H1 (cell line): ENCODE measurements around the gene AGO3. TPM values are rescaled to one million over a fixed set of nuclear protein-coding genes. Genes with fewer than 3 reads are reported as not detected.

ENCODE experiments used
- CTCF ChIA-PET: fragments of 300-600 bp; sonication (Branson Sonifier 250); formaldehyde crosslinking; loops from one replicate; lab custom pipeline; 2021; ENCODE audit not compliant: partially characterized antibody; lab: Charles Lee
- POLR2A ChIA-PET: fragments of 300-600 bp; sonication (Branson Sonifier 250); formaldehyde crosslinking; loops from one replicate; lab custom pipeline; 2021; ENCODE audit warnings: inconsistent platforms; ENCODE audit not compliant: partially characterized antibody; lab: Charles Lee
- DNase-seq, 2 experiments: peaks; one replicate each; pipeline versions ENCODE4 v3.0.0 to v3.0.0-alpha.2; 2010 to 2022; ENCODE audit warnings: low spot score in 2 of 2, low read depth in 1 of 2, mixed read lengths in 1 of 2
- FAIRE-seq: peaks from 2 replicates; lab custom pipeline; 2011; peaks lifted over from hg19 to GRCh38; lab: Jason Lieb, UNC
- H2AFZ ChIP-seq: 2 replicates; pipeline ENCODE4 v1.8.1; 2012; ENCODE audit warnings: low read length, inconsistent platforms
- H2AK5ac ChIP-seq: 2 replicates; pipeline ENCODE4 v1.6.1; 2013; ENCODE audit warnings: low read depth, low read length
- H2BK120ac ChIP-seq: replicated peaks from 2 replicates; pipeline ENCODE3; 2013; ENCODE audit warnings: low read depth, low read length, inconsistent platforms
- H2BK12ac ChIP-seq: 2 replicates; pipeline ENCODE4 v1.6.1; 2013; ENCODE audit warnings: low read depth, low read length
- H2BK15ac ChIP-seq: 2 replicates; pipeline ENCODE4 v1.6.1; 2013; ENCODE audit warnings: low read length
- H2BK20ac ChIP-seq: 2 replicates; pipeline ENCODE4 v1.6.1; 2013; ENCODE audit warnings: low read length
- H2BK5ac ChIP-seq: 2 replicates; pipeline ENCODE4 v1.6.1; 2013; ENCODE audit warnings: low read depth, low read length
- H3K14ac ChIP-seq: 2 replicates; pipeline ENCODE4 v1.6.1; 2013; ENCODE audit warnings: inconsistent platforms; ENCODE audit not compliant: insufficient read length
- H3K18ac ChIP-seq: 2 replicates; pipeline ENCODE4 v1.6.1; 2013; ENCODE audit warnings: low read length; ENCODE audit errors: extremely low read depth
- H3K23ac ChIP-seq: 2 replicates; pipeline ENCODE4 v1.6.1; 2013; ENCODE audit warnings: inconsistent platforms; ENCODE audit not compliant: insufficient read length
- H3K23me2 ChIP-seq: 2 replicates; pipeline ENCODE4 v1.6.1; 2013; ENCODE audit warnings: low read depth, low read length
- H3K27ac ChIP-seq: 2 replicates; pipeline ENCODE4 v1.6.1; 2011; ENCODE audit warnings: low read depth, low read length, inconsistent platforms
- H3K27me3 ChIP-seq, 4 experiments: replicated peaks in 1 of 4; 1 replicate in 1 of 4; 2 replicates in 3 of 4; pipeline versions ENCODE4 v1.6.1 to v1.8.1; 2011 to 2013; ENCODE audit warnings: low read length in 3 of 4, mild to moderate bottlenecking in 3 of 4, inconsistent platforms in 2 of 4, mixed read lengths in 2 of 4, moderate library complexity in 1 of 4; ENCODE audit not compliant: control insufficient read depth in 3 of 4, insufficient read depth in 3 of 4; ENCODE audit errors: extremely low read depth in 1 of 4
- H3K36me3 ChIP-seq, 4 experiments: 2 replicates each; pipeline versions ENCODE4 v1.6.1 to v1.8.1; 2011 to 2013; ENCODE audit warnings: mild to moderate bottlenecking in 4 of 4, low read length in 3 of 4, moderate library complexity in 2 of 4, control low read depth in 1 of 4, inconsistent platforms in 1 of 4; ENCODE audit not compliant: insufficient read depth in 4 of 4, control insufficient read depth in 2 of 4
- H3K4ac ChIP-seq: replicated peaks from 2 replicates; pipeline ENCODE3; 2013; ENCODE audit warnings: low read length, low read depth, mixed read lengths, inconsistent platforms; ENCODE audit not compliant: insufficient read length
- H3K4me1 ChIP-seq, 4 experiments: replicated peaks in 1 of 4; 1 replicate in 1 of 4; 2 replicates in 3 of 4; pipeline versions ENCODE4 v1.6.1 to v1.8.1; 2011 to 2013; ENCODE audit warnings: low read length in 3 of 4, inconsistent platforms in 2 of 4, mixed read lengths in 1 of 4; ENCODE audit not compliant: insufficient read depth in 4 of 4, control insufficient read depth in 3 of 4
- H3K4me2 ChIP-seq, 2 experiments: 2 replicates each; pipeline versions ENCODE4 v1.6.1 to v1.8.1; 2011 to 2013; ENCODE audit warnings: low read depth in 2 of 2, low read length in 2 of 2, control low read depth in 1 of 2, inconsistent platforms in 1 of 2, mild to moderate bottlenecking in 1 of 2; ENCODE audit not compliant: insufficient read depth in 1 of 2
- H3K4me3 ChIP-seq, 4 experiments: fragments of 200-600, 300-600 bp in 1 of 4; sonication (generic), shearing (Covaris generic), sonication (Bioruptor Twin) in 1 of 4; 2 replicates each; pipeline versions ENCODE4 v1.5.1 to v1.8.1; 2011 to 2016; ENCODE audit warnings: low read length in 4 of 4, low read depth in 3 of 4, control low read depth in 2 of 4, inconsistent platforms in 2 of 4, mild to moderate bottlenecking in 2 of 4, mixed read lengths in 1 of 4, moderate library complexity in 1 of 4; ENCODE audit not compliant: insufficient read depth in 2 of 4; ENCODE audit errors: extremely low read depth in 1 of 4
- H3K56ac ChIP-seq: replicated peaks from 2 replicates; pipeline ENCODE3; 2013; ENCODE audit warnings: low read depth, mild to moderate bottlenecking, mixed read lengths, low read length, inconsistent platforms; ENCODE audit not compliant: insufficient read length
- H3K79me1 ChIP-seq: 2 replicates; pipeline ENCODE4 v1.6.1; 2013; ENCODE audit warnings: low read depth, low read length, control low read depth
- H3K79me2 ChIP-seq, 2 experiments: 2 replicates each; pipeline versions ENCODE4 v1.6.1 to v1.8.1; 2012 to 2013; ENCODE audit warnings: low read length in 2 of 2, mild to moderate bottlenecking in 2 of 2, inconsistent platforms in 1 of 2; ENCODE audit not compliant: insufficient read depth in 2 of 2, control insufficient read depth in 1 of 2
- H3K9ac ChIP-seq, 4 experiments: replicated peaks in 1 of 4; 1 replicate in 1 of 4; 2 replicates in 3 of 4; pipeline versions ENCODE4 v1.6.1 to v1.8.1; 2011 to 2013; ENCODE audit warnings: low read depth in 3 of 4, low read length in 3 of 4, control low read depth in 2 of 4, mild to moderate bottlenecking in 2 of 4, moderate library complexity in 2 of 4, inconsistent platforms in 1 of 4; ENCODE audit errors: extremely low read depth in 1 of 4
- H3K9me3 ChIP-seq, 2 experiments: 2 replicates each; pipeline versions ENCODE4 v1.6.1 to v1.8.1; 2012 to 2013; ENCODE audit warnings: mild to moderate bottlenecking in 2 of 2, moderate library complexity in 2 of 2, control low read depth in 1 of 2, inconsistent platforms in 1 of 2, low read depth in 1 of 2, low read length in 1 of 2, mixed read lengths in 1 of 2; ENCODE audit not compliant: insufficient read depth in 2 of 2
- H4K20me1 ChIP-seq, 2 experiments: replicated peaks in 1 of 2; 2 replicates each; pipeline versions ENCODE3 to v1.8.1; 2011 to 2013; ENCODE audit warnings: inconsistent platforms in 2 of 2, low read length in 2 of 2, mild to moderate bottlenecking in 1 of 2; ENCODE audit not compliant: insufficient read depth in 2 of 2, control insufficient read depth in 1 of 2
- H4K5ac ChIP-seq: 2 replicates; pipeline ENCODE4 v1.6.1; 2013; ENCODE audit warnings: low read length, low read depth, mixed read lengths, inconsistent platforms; ENCODE audit not compliant: insufficient read length
- H4K8ac ChIP-seq: 2 replicates; pipeline ENCODE4 v1.8.0; 2013; ENCODE audit warnings: mild to moderate bottlenecking, moderate library complexity, low read length, inconsistent platforms; ENCODE audit not compliant: insufficient read depth; ENCODE audit errors: extremely low read depth
- H4K91ac ChIP-seq: replicated peaks from 2 replicates; pipeline ENCODE3; 2013; ENCODE audit warnings: low read length, mixed read lengths, inconsistent platforms; ENCODE audit not compliant: insufficient read length
- BRCA1 ChIP-seq: IDR thresholded peaks from 2 replicates; pipeline ENCODE4 v1.6.1; 2012; ENCODE audit warnings: low read depth, low read length, improper control_type of control experiment
- CHD1 ChIP-seq: IDR thresholded peaks from 2 replicates; pipeline ENCODE4 v1.6.1; 2012; ENCODE audit warnings: low read depth, low read length, improper control_type of control experiment
- CREB1 ChIP-seq: IDR thresholded peaks from 2 replicates; pipeline ENCODE4 v1.6.1; 2012; ENCODE audit warnings: inconsistent platforms
- HDAC2 ChIP-seq, 2 experiments: fragments of 300-600 bp in 1 of 2; sonication (generic) in 1 of 2; IDR thresholded peaks; 2 replicates each; pipeline ENCODE4 v1.6.1; 2011 to 2012; ENCODE audit warnings: low read depth in 2 of 2, low read length in 2 of 2, mild to moderate bottlenecking in 2 of 2, moderate library complexity in 2 of 2, borderline replicate concordance in 1 of 2, inconsistent platforms in 1 of 2
- SP2 ChIP-seq: IDR thresholded peaks from 2 replicates; pipeline ENCODE4 v1.6.1; 2012; ENCODE audit warnings: mild to moderate bottlenecking, low read length, inconsistent platforms
- TAF7 ChIP-seq: optimal IDR thresholded peaks from 2 replicates; pipeline ENCODE3; 2011; ENCODE audit warnings: low read depth, mild to moderate bottlenecking, inconsistent platforms, low read length, moderate library complexity, borderline replicate concordance
- TCF12 ChIP-seq: IDR thresholded peaks from 2 replicates; pipeline ENCODE4 v1.6.1; 2011; ENCODE audit warnings: low read depth, mild to moderate bottlenecking, low read length
- WGBS, 2 experiments: shearing (Covaris generic) in 1 of 2; methylation state at CpG; one replicate each; pipeline versions ENCODE4 v1.1.6 to v1.1.7; 2013 to 2015; ENCODE audit warnings: low lambda C conversion rate in 2 of 2, mixed read lengths in 2 of 2, inconsistent platforms in 1 of 2, low coverage in 1 of 2, missing lambda C conversion rate in 1 of 2; ENCODE audit not compliant: insufficient replicate concordance in 2 of 2, insufficient coverage in 1 of 2, insufficient read length in 1 of 2; ENCODE audit errors: extremely low coverage in 1 of 2, missing lambda C conversion rate in 1 of 2; 5-methylcytosine and 5-hydroxymethylcytosine counted together
- polyA plus RNA-seq, 7 experiments: library from polyadenylated mRNA; depleted of rRNA in 3 of 7; stranded (reverse) in 5 of 7; unstranded in 2 of 7; fragments of >200 nt in 5 of 7; fragments of 200-250 nt in 2 of 7; gene quantifications; 1 replicate in 5 of 7; 2 replicates in 1 of 7; 4 replicates in 1 of 7; pipeline versions ENCODE4 v1.2.1 to v1.2.3, GENCODE V29; 2011 to 2013; ENCODE audit warnings: missing spikeins in 2 of 7, mixed read lengths in 2 of 7
- total RNA-seq: library from RNA; stranded (reverse); fragmentation: NEBNext Ultra II Directional; extraction: Animal tissue kit (Norgen Biotek cat#: 25700); gene quantifications from 2 replicates; pipeline ENCODE4 v1.2.1, GENCODE V29; 2021
- TF ChIP-seq, protein P1 (sequence below): IDR thresholded peaks from 2 replicates; pipeline ENCODE4 v1.6.1; 2012; ENCODE audit warnings: low read length, inconsistent platforms

The AGO3 gene
- total and polyA plus RNA-seq, 2 of the 8 experiments (the other 6 are each of a cell fraction or from before 2014, with no cell fraction given) = 10.7 to 26.4 TPM

DNA sequence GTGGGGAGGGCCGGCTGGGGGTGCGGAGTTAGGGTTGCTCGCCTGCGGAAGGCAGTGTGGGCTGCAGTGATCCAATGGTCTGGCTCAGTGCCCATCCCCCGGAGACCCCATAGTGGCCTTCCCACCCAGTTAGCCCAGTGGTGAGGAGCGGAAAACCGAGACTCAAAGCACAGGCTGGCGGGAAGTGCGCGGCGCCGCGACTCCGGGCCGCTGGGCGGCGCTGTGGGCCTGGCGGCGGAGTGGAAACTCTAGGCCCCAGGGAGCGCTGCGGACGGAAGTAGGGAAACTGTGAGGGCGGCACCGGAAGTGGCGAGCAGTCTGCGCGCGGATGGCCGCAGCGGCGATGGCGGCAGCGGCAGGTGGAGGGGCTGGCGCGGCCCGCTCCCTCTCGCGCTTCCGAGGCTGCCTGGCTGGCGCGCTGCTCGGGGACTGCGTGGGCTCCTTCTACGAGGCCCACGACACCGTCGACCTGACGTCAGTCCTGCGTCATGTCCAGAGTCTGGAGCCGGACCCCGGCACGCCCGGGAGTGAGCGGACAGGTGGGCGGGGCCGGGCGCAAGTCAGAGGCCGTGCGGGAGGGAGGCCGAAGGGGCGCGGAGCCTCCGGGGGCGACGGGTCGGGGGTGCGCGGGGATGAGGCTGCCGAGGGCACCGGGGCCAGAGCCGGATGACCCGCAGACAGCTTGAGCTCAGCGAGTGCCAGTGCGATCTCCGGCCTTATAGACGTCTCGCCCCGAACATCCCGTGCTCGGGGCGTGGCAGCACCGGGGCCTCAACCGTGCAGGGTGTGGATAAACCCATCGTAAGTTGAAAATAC, 157.9 kb downstream of the AGO3 start, which contains the start of gene ADPRS:
ADPRS (plus strand) TSS at position 316 of the 816 bp plus-strand sequence; CDS start at position 329, 13 bp downstream.
- ChIA-PET POLR2A (interaction anchor here (1.4 kb wide), 1 partner anchor 8 kb away, joined by 5 read pairs; no protein-coding TSS in a partner anchor), CTCF (interaction anchor here (1.2 to 32.6 kb wide), 5 partner anchors 8 to 254 kb away, joined by 3 to 738 read pairs (median 4); partner anchors contain the start of gene TRAPPC3)
- WGBS, 2 experiments = 3% methylated on average over 55 of the region's 84 CpGs; no CpG with 5 or more reads in 1 of the 2 experiments
- Histone ChIP-seq H3K9ac (peak within 1 kb of the TSS; percentile 76 to 91 (median 82)), H3K23me2 (peaks cover 12% of the 10 kb centered on the region; the same call in 1 of the 2 replicates), H3K9me3 (no peaks in the 10 kb centered on the region), H3K23ac (no peak within 1 kb of the TSS), H2BK12ac (peak within 1 kb of the TSS; percentile 27; the same call in 1 of the 2 replicates), H4K91ac (peak within 1 kb of the TSS; percentile 82), H4K5ac (peak within 1 kb of the TSS; percentile 93), H2BK20ac (no peak within 1 kb of the TSS), H3K56ac (peak within 1 kb of the TSS; percentile 62), H4K8ac (peak within 1 kb of the TSS; percentile 93; the same call in 1 of the 2 replicates), H3K4me1 (peaks cover 0 to 18% (median 12%) of the 10 kb centered on the region in 4 experiments; a peak in 5 of 7 replicates), H3K36me3 (peaks cover 14 to 28% (median 24%) of the 10 kb centered on the region in 4 experiments), H3K4me2 (peak within 1 kb of the TSS; percentile 92 to 94), H2AK5ac (no peak within 1 kb of the TSS), H3K27me3 (peaks cover 0 to 3% (median 0%) of the 10 kb centered on the region in 4 experiments; a peak in 2 of 7 replicates), H2BK15ac (peak within 1 kb of the TSS; percentile 88; the same call in 1 of the 2 replicates), H2AFZ (peak within 1 kb of the TSS; percentile 55; the same call in 1 of the 2 replicates), H3K79me1 (peaks cover 5% of the 10 kb centered on the region; the same call in 1 of the 2 replicates), H2BK120ac (no peak within 1 kb of the TSS), H3K4me3 (peak within 1 kb of the TSS; percentile 70 to 94 (median 81)), H3K79me2 (peaks cover 0 to 15% of the 10 kb centered on the region in 2 experiments; a peak in 2 of 4 replicates), H3K18ac (peak within 1 kb of the TSS; percentile 60), H3K14ac (no peak within 1 kb of the TSS), H3K4ac (no peak within 1 kb of the TSS), H3K27ac (peak within 1 kb of the TSS; percentile 36; the same call in 1 of the 2 replicates), H2BK5ac (peak within 1 kb of the TSS; percentile 90; the same call in 1 of the 2 replicates), H4K20me1 (peaks cover 0 to 10% of the 10 kb centered on the region in 2 experiments)
- DNase-seq (peak; percentile 70 to 96), FAIRE-seq (no peak)
- TF ChIP-seq TAF7 (peak; percentile 96), CHD1 (no peak; the same call in 1 of the 2 replicates), HDAC2 (IDR thresholded peaks at IDR 0.05; ENCODE audit: borderline replicate concordance in 1 of 2, low read depth in 2 of 2, low read length in 2 of 2) (peak in 1 of 2 experiments; percentile 78; a peak in 1 of 4 replicates), BRCA1 (no peak), TCF12 (peak; percentile 50; the same call in 1 of the 2 replicates), SP2 (peak; percentile 98), CREB1 (peak; percentile 96)
- TF ChIP-seq, protein P1, sequence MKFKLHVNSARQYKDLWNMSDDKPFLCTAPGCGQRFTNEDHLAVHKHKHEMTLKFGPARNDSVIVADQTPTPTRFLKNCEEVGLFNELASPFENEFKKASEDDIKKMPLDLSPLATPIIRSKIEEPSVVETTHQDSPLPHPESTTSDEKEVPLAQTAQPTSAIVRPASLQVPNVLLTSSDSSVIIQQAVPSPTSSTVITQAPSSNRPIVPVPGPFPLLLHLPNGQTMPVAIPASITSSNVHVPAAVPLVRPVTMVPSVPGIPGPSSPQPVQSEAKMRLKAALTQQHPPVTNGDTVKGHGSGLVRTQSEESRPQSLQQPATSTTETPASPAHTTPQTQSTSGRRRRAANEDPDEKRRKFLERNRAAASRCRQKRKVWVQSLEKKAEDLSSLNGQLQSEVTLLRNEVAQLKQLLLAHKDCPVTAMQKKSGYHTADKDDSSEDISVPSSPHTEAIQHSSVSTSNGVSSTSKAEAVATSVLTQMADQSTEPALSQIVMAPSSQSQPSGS = 0 out of 2 replicates have a peak, but pooled peaks have one; percentile 30
